Activated CD8-positive, alpha-beta memory T cell treated with anti-CD3 and anti-CD28 coated beads, Interleukin-2, amount 50 U/mL, for 48 hours (primary cell): ENCODE data around the gene C1QL4.
A peak's percentile ranks its signal among the peaks of the same experiment; 100 is the strongest.
"Not testable (repeated sequence)": the region's sequence is repeated elsewhere in the genome, so short reads cannot be mapped to it uniquely, and the experiment has no call there.

ENCODE experiments used
- DNase-seq: peaks from one replicate; pipeline ENCODE4 v3.0.0-alpha.2; 2020

Gene C1QL4

DNA sequence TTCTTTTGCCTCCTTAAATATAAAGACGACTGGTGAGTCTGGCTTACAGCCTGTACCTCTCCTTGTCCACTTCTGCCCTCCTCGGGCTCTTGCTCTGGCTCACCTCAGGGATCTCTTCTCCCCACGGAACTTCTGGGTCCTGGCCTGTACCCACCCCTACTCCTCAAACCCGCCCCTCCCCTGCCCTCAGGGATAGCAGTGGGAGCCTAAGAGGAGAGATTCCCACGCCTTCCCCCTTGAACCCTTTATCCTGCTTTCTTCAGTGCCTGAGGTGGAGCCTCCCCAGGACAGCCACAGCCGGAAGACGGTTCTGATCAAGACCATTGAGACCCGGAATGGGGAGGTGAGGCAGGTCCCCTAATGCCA lies 39.3 kb downstream of the C1QL4 start:
- DNase-seq, result no peak

DNA sequence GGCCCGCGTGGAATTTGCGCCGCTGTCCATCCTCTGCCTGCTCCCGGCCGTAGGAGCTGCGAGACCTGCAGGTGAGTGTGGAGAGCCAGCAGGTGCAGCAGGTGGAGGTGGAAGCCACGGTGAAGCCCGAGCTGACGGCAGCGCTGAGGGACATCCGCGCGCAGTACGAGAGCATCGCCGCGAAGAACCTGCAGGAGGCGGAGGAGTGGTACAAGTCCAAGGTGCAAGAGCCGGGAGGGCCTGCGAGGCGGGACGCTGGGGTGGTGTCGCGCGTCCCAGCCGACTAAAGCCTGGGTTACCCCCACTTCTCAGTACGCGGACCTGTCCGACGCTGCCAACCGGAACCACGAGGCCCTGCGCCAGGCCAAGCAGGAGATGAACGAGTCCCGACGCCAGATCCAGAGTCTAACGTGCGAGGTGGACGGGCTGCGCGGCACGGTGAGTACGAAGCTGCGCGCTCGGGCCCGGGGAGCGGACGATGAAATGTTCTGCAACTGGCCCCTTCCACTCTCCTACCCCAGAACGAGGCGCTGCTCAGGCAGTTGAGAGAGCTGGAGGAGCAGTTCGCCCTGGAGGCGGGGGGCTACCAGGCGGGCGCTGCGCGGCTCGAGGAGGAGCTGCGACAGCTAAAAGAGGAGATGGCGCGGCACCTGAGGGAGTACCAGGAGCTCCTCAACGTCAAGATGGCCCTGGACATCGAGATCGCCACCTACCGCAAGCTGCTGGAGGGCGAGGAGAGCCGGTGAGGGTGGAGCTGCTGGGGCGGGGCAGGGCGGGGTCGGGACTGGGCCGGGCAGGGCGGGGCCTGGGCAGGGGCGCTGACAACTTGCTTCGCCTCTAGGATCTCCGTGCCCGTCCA lies 39.9 kb downstream of the C1QL4 start:
- no peak for DNase-seq

DNA sequence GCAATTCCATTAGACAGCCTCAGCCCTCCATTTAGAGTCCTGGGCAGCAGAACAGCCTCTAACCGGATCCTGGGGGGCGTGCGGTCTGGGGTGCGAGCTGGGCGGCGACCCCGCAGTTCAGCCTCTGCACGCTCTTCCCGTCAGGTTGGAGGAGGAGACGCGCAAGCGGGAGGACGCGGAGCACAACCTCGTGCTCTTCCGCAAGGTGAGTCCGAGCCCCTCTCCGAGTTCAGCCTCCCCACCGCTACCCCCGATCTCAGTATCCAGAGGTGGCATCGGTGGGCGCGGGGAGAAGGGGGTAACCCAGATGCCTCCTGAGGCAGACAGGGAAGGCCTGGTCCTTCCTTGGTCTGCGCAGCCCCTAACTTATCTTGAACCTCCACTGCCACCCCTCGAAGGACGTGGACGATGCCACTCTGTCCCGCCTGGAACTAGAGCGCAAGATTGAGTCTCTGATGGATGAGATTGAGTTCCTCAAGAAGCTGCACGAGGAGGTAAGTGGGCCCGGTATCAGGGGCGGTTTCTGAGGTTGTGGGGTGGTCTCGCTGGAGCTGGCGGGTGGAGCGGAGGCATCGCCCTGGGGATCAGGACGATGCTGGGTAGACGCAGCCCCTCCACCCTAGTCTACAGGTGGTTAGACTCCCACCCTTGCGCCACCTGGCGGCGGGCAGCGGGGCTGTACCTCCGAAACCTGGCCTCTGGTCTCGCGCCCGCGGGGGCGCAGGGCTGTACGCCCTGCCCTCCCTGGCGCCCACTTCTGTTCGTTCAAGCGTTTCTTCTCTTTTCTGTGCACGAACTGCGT lies 40.8 kb downstream of the C1QL4 start:
- peak; percentile 89 for DNase-seq

DNA sequence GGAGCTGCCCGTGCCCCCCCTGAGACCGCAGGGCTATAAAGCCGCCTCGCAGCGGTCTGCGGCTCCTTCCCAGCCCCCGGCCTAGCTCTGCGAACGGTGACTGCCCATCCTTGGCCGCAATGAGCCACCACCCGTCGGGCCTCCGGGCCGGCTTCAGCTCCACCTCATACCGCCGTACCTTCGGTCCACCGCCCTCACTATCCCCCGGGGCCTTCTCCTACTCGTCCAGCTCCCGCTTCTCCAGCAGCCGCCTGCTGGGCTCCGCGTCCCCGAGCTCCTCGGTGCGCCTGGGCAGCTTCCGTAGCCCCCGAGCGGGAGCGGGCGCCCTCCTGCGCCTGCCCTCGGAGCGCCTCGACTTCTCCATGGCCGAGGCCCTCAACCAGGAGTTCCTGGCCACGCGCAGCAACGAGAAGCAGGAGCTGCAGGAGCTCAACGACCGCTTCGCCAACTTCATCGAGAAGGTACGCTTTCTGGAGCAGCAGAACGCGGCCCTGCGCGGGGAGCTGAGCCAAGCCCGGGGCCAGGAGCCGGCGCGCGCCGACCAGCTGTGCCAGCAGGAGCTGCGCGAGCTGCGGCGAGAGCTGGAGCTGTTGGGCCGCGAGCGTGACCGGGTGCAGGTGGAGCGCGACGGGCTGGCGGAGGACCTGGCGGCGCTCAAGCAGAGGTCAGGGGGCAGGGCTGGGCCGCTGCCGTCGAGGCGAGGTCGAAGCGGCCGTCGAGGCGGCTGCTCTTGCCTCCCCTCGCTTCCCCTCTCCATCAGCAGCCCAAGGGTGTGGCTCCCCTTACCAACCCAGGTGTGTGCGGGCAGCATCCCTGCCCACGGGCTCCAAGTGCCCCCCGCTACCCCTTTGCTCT lies 41.7 kb downstream of the C1QL4 start, which contains the start of gene PRPH:
TSS of gene PRPH (plus strand) at position 66 of the 855 bp plus-strand sequence. CDS start at position 120, 54 bp downstream.
- peak; percentile 64 for DNase-seq

DNA sequence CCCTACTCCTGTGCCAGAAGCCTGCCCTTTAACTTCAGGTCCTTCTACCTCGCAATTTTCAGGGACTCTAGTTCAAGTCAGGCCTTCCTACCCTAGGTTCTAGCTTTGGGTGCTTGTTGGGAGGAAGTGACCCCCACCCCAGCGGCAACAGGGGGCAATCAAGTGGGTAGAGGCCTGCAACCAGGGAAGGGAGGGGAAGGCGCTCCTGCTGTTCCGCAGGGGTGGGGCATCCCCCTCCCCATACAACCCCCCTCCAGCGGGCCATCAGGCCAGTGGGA lies 42.2 kb downstream of the C1QL4 start:
- no peak for DNase-seq

DNA sequence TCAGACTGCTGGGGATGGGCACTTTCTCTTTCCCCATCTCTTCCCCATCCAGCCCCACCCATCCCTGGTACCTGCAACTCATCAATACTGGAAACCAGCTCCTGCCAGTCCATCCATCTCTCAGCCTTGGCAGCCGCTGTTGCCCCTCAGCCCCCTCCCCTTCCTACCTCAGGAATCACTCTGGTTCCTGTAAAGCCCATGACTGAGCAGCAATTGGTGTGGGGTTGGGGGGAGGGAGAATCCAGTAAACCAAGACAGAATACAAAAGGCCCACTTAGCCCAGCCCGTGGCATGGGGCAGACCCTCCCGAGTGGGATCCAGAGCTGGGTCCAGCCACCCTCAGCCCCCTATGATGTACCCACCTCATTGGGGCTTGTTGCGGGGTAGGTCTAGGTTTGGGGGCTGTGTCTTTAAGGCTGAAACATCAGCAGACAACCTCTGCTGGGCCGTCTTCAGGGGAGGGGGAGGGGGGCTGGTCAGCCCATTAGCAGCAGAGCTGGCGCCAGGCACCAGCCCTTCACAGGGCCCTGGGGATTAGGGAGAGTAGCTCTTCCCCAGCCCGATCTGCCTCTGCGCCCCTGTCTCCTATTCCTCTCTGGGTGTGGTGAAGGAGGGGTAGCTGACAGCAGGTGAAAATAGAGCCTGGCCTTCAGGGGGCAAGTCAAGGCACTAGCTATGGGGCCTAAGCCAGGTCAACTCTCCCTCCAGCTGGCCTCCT lies 42.7 kb downstream of the C1QL4 start:
- DNase-seq, result no peak

DNA sequence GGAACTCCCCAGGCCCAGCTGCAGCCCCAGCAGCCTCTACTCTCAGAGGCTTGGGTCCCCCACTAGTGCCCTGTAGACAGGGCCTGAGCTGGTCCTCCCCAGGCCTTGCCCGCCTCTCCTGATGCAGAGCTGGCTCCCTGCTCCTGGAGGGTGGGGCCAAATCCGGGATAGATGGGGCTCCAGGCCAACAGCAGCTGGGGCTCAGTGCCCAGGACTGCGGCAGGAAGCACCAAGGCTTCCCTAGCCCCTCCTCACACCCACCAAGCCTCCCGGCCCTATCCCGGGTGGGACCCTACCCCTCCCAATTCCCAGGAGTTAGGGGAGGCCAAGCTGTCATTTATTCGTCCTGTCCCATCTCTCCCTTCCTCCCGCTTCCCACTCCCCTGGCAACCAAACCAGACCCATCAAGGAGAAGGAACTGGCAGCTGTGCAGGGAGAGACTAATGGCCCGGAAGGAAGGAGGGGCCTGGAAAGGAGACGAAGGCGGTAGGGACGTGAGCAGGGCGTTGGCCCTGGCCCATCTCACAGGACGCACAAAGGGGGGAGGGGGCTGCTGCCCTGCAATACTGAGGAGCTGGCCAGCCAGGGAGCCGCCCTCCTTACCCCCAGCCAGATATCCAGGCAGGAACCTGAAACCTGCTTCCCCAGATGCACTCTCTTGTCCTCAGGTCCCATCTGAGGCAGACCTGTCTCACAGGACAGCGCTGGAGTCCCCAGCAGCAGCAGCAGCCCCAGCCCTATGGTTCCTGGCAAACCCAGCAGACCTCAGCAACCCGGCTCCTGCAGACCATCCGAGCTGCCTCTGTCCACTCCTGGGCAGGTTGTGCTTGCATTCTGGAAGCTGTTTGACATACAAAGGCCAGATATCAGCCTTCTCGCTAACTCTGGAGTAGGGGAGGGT lies 43.7 kb downstream of the C1QL4 start:
- no peak for DNase-seq

DNA sequence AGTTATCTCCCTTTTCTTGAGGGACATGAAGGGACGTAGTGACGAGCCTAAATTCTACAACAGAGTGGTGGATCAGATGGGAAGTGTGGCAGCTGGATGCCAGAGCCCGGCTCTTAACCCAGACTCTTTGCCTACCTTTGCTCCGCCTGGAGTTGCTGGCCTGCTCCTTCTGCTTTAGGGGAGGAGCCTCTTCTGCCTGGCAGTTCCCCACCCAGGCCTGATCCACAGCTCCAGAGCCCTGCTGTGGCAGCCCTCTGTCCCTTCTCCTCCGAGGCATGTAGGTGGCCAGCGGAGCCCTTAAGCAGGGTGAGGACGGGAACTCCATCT lies 44.3 kb downstream of the C1QL4 start:
- DNase-seq, result no peak

DNA sequence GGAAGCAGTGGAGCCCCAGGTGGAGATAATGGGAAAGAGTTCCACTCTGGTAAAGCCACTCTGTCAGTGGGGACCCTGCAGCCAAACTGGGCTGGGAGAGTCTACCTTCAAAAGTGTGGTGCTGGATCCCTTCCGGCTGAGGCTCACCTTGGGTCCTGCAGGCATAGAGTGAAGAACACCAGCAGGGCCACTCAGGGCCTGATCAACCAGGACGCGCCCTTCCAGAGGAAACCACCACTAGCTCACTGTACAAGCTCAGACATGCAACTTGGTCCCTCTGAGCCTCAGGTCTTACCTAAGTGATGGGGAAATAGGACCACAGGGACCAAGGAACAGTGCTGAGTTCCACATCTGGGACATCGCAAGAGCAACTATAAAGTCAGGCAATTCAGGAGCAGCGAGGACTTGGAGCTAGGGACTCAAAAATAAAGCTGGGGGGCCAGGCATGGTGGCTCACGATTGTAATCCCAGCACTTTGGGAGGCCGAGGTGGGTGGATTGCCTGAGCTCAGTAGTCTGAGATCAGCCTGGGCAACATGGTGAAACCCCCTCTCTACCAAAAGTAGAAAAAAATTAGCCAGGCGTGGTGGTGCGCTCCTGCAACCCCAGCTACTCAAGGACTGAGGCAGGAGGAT lies 47.9 kb downstream of the C1QL4 start:
- peak; percentile 49 for DNase-seq

DNA sequence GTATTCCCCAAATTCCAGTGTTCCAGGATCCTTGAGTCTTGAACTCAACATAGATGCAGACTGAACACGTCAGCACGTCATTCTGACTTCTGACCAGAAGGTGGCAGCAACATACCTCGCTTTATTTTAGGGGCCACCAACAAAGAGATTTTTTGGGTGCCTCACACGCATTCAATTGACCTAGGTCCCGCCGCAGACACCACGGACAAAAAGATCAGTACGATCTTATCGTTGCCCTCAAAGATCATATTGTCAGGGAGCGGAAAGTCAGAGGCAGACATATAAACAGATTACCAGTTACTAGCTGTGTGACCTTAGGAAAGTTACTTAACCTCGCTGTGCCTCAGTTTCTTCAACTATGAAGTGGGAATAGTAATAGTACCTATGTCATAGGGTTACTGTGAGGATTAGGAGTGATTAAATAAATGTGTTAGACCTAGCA lies 48.6 kb downstream of the C1QL4 start:
- DNase-seq, result peak; percentile 80

DNA sequence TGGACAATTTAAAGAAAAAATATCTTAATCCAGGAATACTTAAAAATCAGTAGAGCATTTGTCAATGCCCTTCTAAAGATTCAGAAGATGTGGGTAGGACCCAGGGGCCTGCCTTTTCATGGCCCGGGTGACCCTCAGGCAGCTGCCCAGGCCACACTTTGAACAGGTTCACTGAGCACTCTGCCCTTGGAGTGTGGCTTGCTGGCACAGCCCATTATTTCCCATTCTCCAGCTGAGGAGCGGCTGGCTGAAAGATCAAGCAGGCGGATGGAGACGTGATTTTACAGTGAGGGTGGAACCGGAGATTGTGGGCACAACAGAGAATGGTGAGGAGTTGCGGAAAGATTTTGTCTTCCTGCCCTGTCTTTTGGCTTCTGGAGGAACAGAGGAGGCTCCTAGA lies 49.1 kb downstream of the C1QL4 start:
- DNase-seq, result peak; percentile 43

DNA sequence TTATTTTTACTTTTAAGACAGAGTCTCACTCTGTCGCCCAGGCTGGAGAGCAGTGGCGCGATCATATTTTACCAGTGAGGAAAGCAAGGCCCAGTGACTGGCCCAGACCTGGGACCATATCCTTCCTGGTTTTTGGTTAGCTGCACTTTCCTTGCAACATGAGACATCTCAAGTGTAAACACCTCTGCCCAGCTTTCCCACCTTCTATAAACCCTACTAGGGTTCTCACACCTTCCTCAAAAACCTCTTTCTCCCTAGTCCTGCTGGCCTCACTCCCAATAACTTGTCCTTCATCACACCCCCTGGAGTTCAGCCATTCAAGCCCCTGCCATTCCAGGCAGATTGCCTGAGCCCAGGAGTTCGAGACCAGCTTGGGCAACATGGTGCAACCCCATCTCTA lies 52.3 kb downstream of the C1QL4 start:
- DNase-seq, result no peak

DNA sequence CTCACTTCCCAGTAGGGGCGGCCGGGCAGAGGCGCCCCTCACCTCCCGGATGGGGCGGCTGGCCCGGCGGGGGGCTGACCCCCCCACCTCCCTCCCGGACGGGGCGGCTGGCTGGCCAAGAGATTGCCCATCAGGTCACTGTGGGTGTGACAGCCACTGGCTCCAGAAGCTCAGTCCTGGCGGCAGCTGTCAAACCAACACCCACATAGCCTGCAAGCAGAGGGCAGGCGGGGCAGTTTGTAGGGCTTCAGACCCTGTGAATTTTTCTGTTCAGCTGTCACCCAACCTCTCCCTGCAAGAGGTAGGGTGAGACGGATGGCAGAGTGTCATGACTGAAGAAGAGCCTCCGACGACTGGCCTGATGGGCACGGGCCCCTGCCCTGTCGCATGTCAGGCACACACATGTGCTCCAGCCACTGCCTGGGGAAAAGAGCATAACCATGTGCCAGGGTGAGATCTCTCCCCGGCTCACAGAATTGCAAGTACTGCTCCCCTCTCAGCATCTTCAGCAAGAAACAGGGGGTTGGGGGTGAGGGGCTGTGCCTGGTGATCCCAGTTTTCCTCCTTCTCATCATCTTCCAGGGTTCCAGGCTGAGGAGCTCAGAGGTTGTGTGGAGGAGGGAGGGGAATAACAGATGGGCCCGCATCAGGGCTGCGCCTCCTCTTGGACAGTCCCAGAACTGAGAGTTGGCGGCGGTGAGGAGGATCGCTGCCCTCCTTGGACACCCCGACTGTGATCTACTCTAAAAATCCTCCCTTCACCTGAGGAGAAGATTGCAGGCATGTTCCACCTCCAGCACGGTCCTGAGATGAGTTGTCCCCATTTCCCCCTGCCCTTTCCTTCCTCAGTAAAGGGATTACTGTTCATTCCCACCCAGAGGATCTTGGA lies 53.2 kb downstream of the C1QL4 start:
- no peak for DNase-seq

DNA sequence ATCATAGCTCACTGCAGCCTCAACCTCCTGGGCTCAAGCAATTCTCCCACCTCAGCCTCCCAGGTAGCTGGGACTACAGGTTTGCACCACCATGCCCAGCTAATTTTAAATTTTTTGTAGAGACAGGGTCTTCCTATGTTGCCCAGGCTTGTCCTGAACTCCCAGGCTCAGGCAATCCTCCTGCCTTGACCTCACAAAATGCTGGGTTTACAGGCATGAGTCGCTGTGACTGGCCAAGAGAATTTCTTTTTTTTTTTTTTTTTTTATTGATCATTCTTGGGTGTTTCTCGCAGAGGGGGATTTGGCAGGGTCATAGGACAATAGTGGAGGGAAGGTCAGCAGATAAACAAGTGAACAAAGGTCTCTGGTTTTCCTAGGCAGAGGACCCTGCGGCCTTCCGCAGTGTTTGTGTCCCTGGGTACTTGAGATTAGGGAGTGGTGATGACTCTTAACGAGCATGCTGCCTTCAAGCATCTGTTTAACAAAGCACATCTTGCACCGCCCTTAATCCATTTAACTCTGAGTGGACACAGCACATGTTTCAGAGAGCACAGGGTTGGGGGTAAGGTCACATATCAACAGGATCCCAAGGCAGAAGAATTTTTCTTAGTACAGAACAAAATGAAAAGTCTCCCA lies 54.1 kb downstream of the C1QL4 start:
- DNase-seq, result not testable (repeated sequence)
